Activated CD4-positive, alpha-beta T cell treated with anti-CD3 and anti-CD28 coated beads, Interleukin-2, amount 10 ng/mL, durations not matched to agents 24 days and 14 days (primary cell): ENCODE measurements around the gene EIPR1. TPM values are rescaled to one million over a fixed set of nuclear protein-coding genes. Genes with fewer than 3 reads are reported as not detected.

Experiments used
- DNase-seq: peaks from one replicate; pipeline ENCODE4 v3.0.0; 2022
- H3K27ac Mint-ChIP-seq: one replicate; pipeline ENCODE4 v1.8.0; 2022; ENCODE audit warnings: mild to moderate bottlenecking, mixed read lengths
- H3K27me3 Mint-ChIP-seq: one replicate; pipeline ENCODE4 v1.8.0; 2022; ENCODE audit warnings: mixed read lengths
- H3K36me3 Mint-ChIP-seq: one replicate; pipeline ENCODE4 v1.8.0; 2022; ENCODE audit warnings: low read depth, mild to moderate bottlenecking, mixed read lengths
- H3K4me1 Mint-ChIP-seq: one replicate; pipeline ENCODE4 v1.8.0; 2021; ENCODE audit warnings: mixed read lengths
- H3K4me3 Mint-ChIP-seq: one replicate; pipeline ENCODE4 v1.8.0; 2022; ENCODE audit warnings: mild to moderate bottlenecking, moderate library complexity, mixed read lengths
- H3K9me3 Mint-ChIP-seq: one replicate; pipeline ENCODE4 v1.8.0; 2021; ENCODE audit warnings: mixed read lengths
- intact Hi-C: fragments of 100-400 bp; cut with micrococcal nuclease; formaldehyde crosslinking; loops from one replicate; pipeline ENCODE4 v1.15.1; 2023
- total RNA-seq: library from RNA; stranded (reverse); gene quantifications from 2 replicates; pipeline ENCODE4 v1.2.3, GENCODE V29; 2022

The EIPR1 gene
- total RNA-seq, 1 donor from 2014 or later: 52.1 TPM

GRCh38 chr2:3178578-3179031 lies 199.0 kb downstream of the EIPR1 start:
- DNase-seq: no peak
- Mint-ChIP-seq H3K27me3 (no peaks in the 10 kb centered on the region), H3K4me3 (no peak overlapping the region), H3K9me3 (no peaks in the 10 kb centered on the region), H3K27ac (no peak overlapping the region), H3K4me1 (peaks cover 3% of the 10 kb centered on the region), H3K36me3 (peaks cover 2% of the 10 kb centered on the region)
- intact Hi-C loops: loop anchor here (1.0 kb wide), 1 partner anchor 125 kb away; no protein-coding TSS in a partner anchor

GRCh38 chr2:3177891-3178577 lies 199.6 kb downstream of the EIPR1 start:
- H3K9me3 Mint-ChIP-seq: no peaks in the 10 kb centered on the region
- H3K36me3 Mint-ChIP-seq: peaks cover under 1% of the 10 kb centered on the region
- no peaks in the 10 kb centered on the region for H3K4me1 Mint-ChIP-seq
- intact Hi-C loops: no loop called here
- no peak for DNase-seq
- no peak overlapping the region for H3K27ac Mint-ChIP-seq
- no peak overlapping the region for H3K4me3 Mint-ChIP-seq
- H3K27me3 Mint-ChIP-seq: no peaks in the 10 kb centered on the region

GRCh38 chr2:3176869-3177255 lies 200.8 kb downstream of the EIPR1 start:
- DNase-seq: no peak
- H3K36me3 Mint-ChIP-seq: peaks cover 4% of the 10 kb centered on the region
- intact Hi-C loops: no loop called here
- no peak overlapping the region for H3K4me3 Mint-ChIP-seq
- no peak overlapping the region for H3K27ac Mint-ChIP-seq
- H3K27me3 Mint-ChIP-seq: no peaks in the 10 kb centered on the region
- no peaks in the 10 kb centered on the region for H3K9me3 Mint-ChIP-seq
- no peaks in the 10 kb centered on the region for H3K4me1 Mint-ChIP-seq

GRCh38 chr2:3176071-3176868 lies 201.3 kb downstream of the EIPR1 start:
- DNase-seq: no peak
- Mint-ChIP-seq H3K27me3 (no peaks in the 10 kb centered on the region), H3K9me3 (no peaks in the 10 kb centered on the region), H3K4me1 (no peaks in the 10 kb centered on the region), H3K36me3 (peaks cover 4% of the 10 kb centered on the region), H3K27ac (no peak overlapping the region), H3K4me3 (no peak overlapping the region)
- intact Hi-C loops: no loop called here

GRCh38 chr2:3175568-3175955 lies 202.1 kb downstream of the EIPR1 start:
- no peak overlapping the region for H3K27ac Mint-ChIP-seq
- DNase-seq: no peak
- peaks cover 4% of the 10 kb centered on the region for H3K36me3 Mint-ChIP-seq
- no peaks in the 10 kb centered on the region for H3K9me3 Mint-ChIP-seq
- H3K4me3 Mint-ChIP-seq: no peak overlapping the region
- intact Hi-C loops: no loop called here
- no peaks in the 10 kb centered on the region for H3K4me1 Mint-ChIP-seq
- H3K27me3 Mint-ChIP-seq: no peaks in the 10 kb centered on the region

GRCh38 chr2:3174626-3175567 lies 202.7 kb downstream of the EIPR1 start:
- Mint-ChIP-seq H3K9me3 (no peaks in the 10 kb centered on the region), H3K27ac (no peak overlapping the region), H3K4me1 (no peaks in the 10 kb centered on the region), H3K27me3 (no peaks in the 10 kb centered on the region), H3K36me3 (peaks cover 4% of the 10 kb centered on the region), H3K4me3 (no peak overlapping the region)
- intact Hi-C loops: no loop called here
- no peak for DNase-seq

- intact Hi-C loops: no loop called here
- Mint-ChIP-seq H3K36me3 (peaks cover 4% of the 10 kb centered on the region), H3K27me3 (no peaks in the 10 kb centered on the region), H3K4me3 (no peak overlapping the region), H3K4me1 (no peaks in the 10 kb centered on the region), H3K9me3 (no peaks in the 10 kb centered on the region), H3K27ac (no peak overlapping the region)
- DNase-seq: no peak
Observed at GRCh38 chr2:3173031-3173430, 204.6 kb downstream of the EIPR1 start.

- no peak for DNase-seq
- Mint-ChIP-seq H3K9me3 (no peaks in the 10 kb centered on the region), H3K27ac (no peak overlapping the region), H3K36me3 (peaks cover 6% of the 10 kb centered on the region), H3K27me3 (no peaks in the 10 kb centered on the region), H3K4me3 (no peak overlapping the region), H3K4me1 (no peaks in the 10 kb centered on the region)
- intact Hi-C loops: no loop called here
Observed at GRCh38 chr2:3172265-3172935, 205.2 kb downstream of the EIPR1 start.

- Mint-ChIP-seq H3K27me3 (no peaks in the 10 kb centered on the region), H3K9me3 (no peaks in the 10 kb centered on the region), H3K4me3 (no peak overlapping the region), H3K27ac (no peak overlapping the region), H3K36me3 (peaks cover 10% of the 10 kb centered on the region), H3K4me1 (no peaks in the 10 kb centered on the region)
- no peak for DNase-seq
- intact Hi-C loops: no loop called here
Observed at GRCh38 chr2:3171564-3172264, 205.9 kb downstream of the EIPR1 start.

GRCh38 chr2:3170792-3171455 lies 206.7 kb downstream of the EIPR1 start:
- intact Hi-C loops: no loop called here
- H3K36me3 Mint-ChIP-seq: peaks cover 15% of the 10 kb centered on the region
- no peak overlapping the region for H3K4me3 Mint-ChIP-seq
- H3K4me1 Mint-ChIP-seq: no peaks in the 10 kb centered on the region
- no peaks in the 10 kb centered on the region for H3K9me3 Mint-ChIP-seq
- H3K27ac Mint-ChIP-seq: no peak overlapping the region
- DNase-seq: no peak
- no peaks in the 10 kb centered on the region for H3K27me3 Mint-ChIP-seq

GRCh38 chr2:3169106-3169870 lies 208.3 kb downstream of the EIPR1 start:
- Mint-ChIP-seq H3K4me1 (no peaks in the 10 kb centered on the region), H3K27ac (no peak overlapping the region), H3K27me3 (no peaks in the 10 kb centered on the region), H3K9me3 (peaks cover 7% of the 10 kb centered on the region), H3K4me3 (no peak overlapping the region), H3K36me3 (peaks cover 21% of the 10 kb centered on the region)
- intact Hi-C loops: no loop called here
- DNase-seq: no peak
